ENCODE results near the gene PPP4R2. TPM values are rescaled to one million over a fixed set of nuclear protein-coding genes. Genes with fewer than 3 reads are reported as not detected.

PPP4R2 gene
- total RNA-seq, 1 donor from 2014 or later, result 143 TPM

GRCh38 chr3:73004316-73004715 is 7.7 kb downstream of the PPP4R2 start:
- H3K4me3 Mint-ChIP-seq, result no peak overlapping the region
- Histone ChIP-seq H2AFZ (replicated peaks) (no peak overlapping the region), H3K9ac (no peak overlapping the region), H3K27ac (no peak overlapping the region), H3F3A (ENCODE audit: low read depth) (peaks cover 6% of the 10 kb centered on the region), H3K9me3 (ENCODE audit: low read depth) (no peaks in the 10 kb centered on the region), H3K79me2 (ENCODE audit: low read depth) (no peaks in the 10 kb centered on the region), H4K20me1 (ENCODE audit: low read depth) (peaks cover 100% of the 10 kb centered on the region), H3K4me2 (no peak overlapping the region), H3K27me3 (no peaks in the 10 kb centered on the region), H3K36me3 (peaks cover 31% of the 10 kb centered on the region), H3K4me3 (no peak overlapping the region), H3K4me1 (peaks cover 22% of the 10 kb centered on the region)
- no peaks in the 10 kb centered on the region for H3K27me3 Mint-ChIP-seq (ENCODE audit: insufficient read depth, low read depth)
- H3K4me1 Mint-ChIP-seq, result peaks cover 13% of the 10 kb centered on the region
- H3K27ac Mint-ChIP-seq, result no peak overlapping the region
- peaks cover 8% of the 10 kb centered on the region for H3K9me3 Mint-ChIP-seq
- H3K36me3 Mint-ChIP-seq, result peaks cover 67% of the 10 kb centered on the region
- TF ChIP-seq CTCF (IDR thresholded peaks at IDR 0.05) (no peak), EZH2 (IDR thresholded peaks at IDR 0.05) (no peak), EZH2phosphoT487 (IDR thresholded peaks at IDR 0.05) (no peak)
- no peak for DNase-seq (ENCODE audit: low spot score)

- Histone ChIP-seq H3K27ac (no peak overlapping the region), H3K4me2 (peak overlapping the region; percentile 21), H3K9ac (no peak overlapping the region), H3K36me3 (peaks cover 10% of the 10 kb centered on the region), H3K79me2 (ENCODE audit: low read depth) (no peaks in the 10 kb centered on the region), H4K20me1 (ENCODE audit: low read depth) (peaks cover 100% of the 10 kb centered on the region), H3K27me3 (no peaks in the 10 kb centered on the region), H3K4me1 (peaks cover 5% of the 10 kb centered on the region), H3K4me3 (no peak overlapping the region), H3F3A (ENCODE audit: low read depth) (peaks cover 6% of the 10 kb centered on the region), H3K9me3 (ENCODE audit: low read depth) (no peaks in the 10 kb centered on the region), H2AFZ (replicated peaks) (no peak overlapping the region)
- Mint-ChIP-seq H3K4me3 (no peak overlapping the region), H3K27me3 (ENCODE audit: insufficient read depth, low read depth) (no peaks in the 10 kb centered on the region), H3K4me1 (peaks cover 6% of the 10 kb centered on the region), H3K36me3 (peaks cover 74% of the 10 kb centered on the region), H3K9me3 (peaks cover 15% of the 10 kb centered on the region), H3K27ac (no peak overlapping the region)
- TF ChIP-seq CTCF (IDR thresholded peaks at IDR 0.05), result no peak
- no peak for TF ChIP-seq EZH2 (IDR thresholded peaks at IDR 0.05)
- TF ChIP-seq EZH2phosphoT487 (IDR thresholded peaks at IDR 0.05), result no peak
- DNase-seq (ENCODE audit: low spot score), result no peak
Measured at GRCh38 chr3:73007992-73008712, 11.5 kb downstream of the PPP4R2 start.

GRCh38 chr3:73009008-73009407 is 12.4 kb downstream of the PPP4R2 start:
- H3K27me3 ChIP-seq, result no peaks in the 10 kb centered on the region
- H3K4me1 ChIP-seq, result peaks cover 5% of the 10 kb centered on the region
- no peaks in the 10 kb centered on the region for H3K9me3 ChIP-seq (ENCODE audit: low read depth)
- no peak for DNase-seq (ENCODE audit: low spot score)
- peaks cover 71% of the 10 kb centered on the region for H3K36me3 Mint-ChIP-seq
- H3K27me3 Mint-ChIP-seq (ENCODE audit: insufficient read depth, low read depth), result no peaks in the 10 kb centered on the region
- no peak overlapping the region for H2AFZ ChIP-seq (replicated peaks)
- peaks cover 100% of the 10 kb centered on the region for H4K20me1 ChIP-seq (ENCODE audit: low read depth)
- no peak overlapping the region for H3K27ac ChIP-seq
- no peak overlapping the region for H3K4me3 ChIP-seq
- H3F3A ChIP-seq (ENCODE audit: low read depth), result peaks cover 6% of the 10 kb centered on the region
- H3K9ac ChIP-seq, result no peak overlapping the region
- H3K9me3 Mint-ChIP-seq, result peaks cover 15% of the 10 kb centered on the region
- H3K36me3 ChIP-seq, result peaks cover 10% of the 10 kb centered on the region
- no peak overlapping the region for H3K27ac Mint-ChIP-seq
- no peaks in the 10 kb centered on the region for H3K79me2 ChIP-seq (ENCODE audit: low read depth)
- H3K4me2 ChIP-seq, result no peak overlapping the region
- TF ChIP-seq EZH2 (IDR thresholded peaks at IDR 0.05), result no peak
- no peak for TF ChIP-seq CTCF (IDR thresholded peaks at IDR 0.05)
- TF ChIP-seq EZH2phosphoT487 (IDR thresholded peaks at IDR 0.05), result no peak
- H3K4me3 Mint-ChIP-seq, result no peak overlapping the region
- peaks cover 6% of the 10 kb centered on the region for H3K4me1 Mint-ChIP-seq
